IPS-15b (cell line): ENCODE results near the gene TNFSF9.

Source experiments
- H3K27me3 ChIP-seq: one replicate; pipeline ENCODE4 v1.6.1; 2013; ENCODE audit warnings: low read length; ENCODE audit not compliant: control insufficient read depth, insufficient read depth
- H3K36me3 ChIP-seq: one replicate; pipeline ENCODE4 v1.6.1; 2013; ENCODE audit warnings: low read length; ENCODE audit not compliant: control insufficient read depth, insufficient read depth
- H3K4me1 ChIP-seq: one replicate; pipeline ENCODE4 v1.6.1; 2013; ENCODE audit warnings: mild to moderate bottlenecking, low read length; ENCODE audit not compliant: control insufficient read depth, insufficient read depth
- H3K4me3 ChIP-seq: one replicate; pipeline ENCODE4 v1.5.1; 2013; ENCODE audit warnings: low read depth, low read length
- H3K9ac ChIP-seq: one replicate; pipeline ENCODE4 v1.6.1; 2013; ENCODE audit warnings: low read depth, mild to moderate bottlenecking, low read length
- H3K9me3 ChIP-seq: one replicate; pipeline ENCODE4 v1.6.1; 2013; ENCODE audit warnings: mild to moderate bottlenecking, low read length; ENCODE audit not compliant: control insufficient read depth, insufficient read depth

TNFSF9 gene

GRCh38 chr19:6528544-6529121 is 2.2 kb upstream of the TNFSF9 start:
- Histone ChIP-seq H3K9ac (no peak overlapping the region), H3K36me3 (no peaks in the 10 kb centered on the region), H3K4me1 (peaks cover 13% of the 10 kb centered on the region), H3K4me3 (no peak overlapping the region), H3K9me3 (no peaks in the 10 kb centered on the region), H3K27me3 (peaks cover 36% of the 10 kb centered on the region)

- Histone ChIP-seq H3K27me3 (peaks cover 36% of the 10 kb centered on the region), H3K36me3 (no peaks in the 10 kb centered on the region), H3K4me1 (peaks cover 13% of the 10 kb centered on the region), H3K9ac (no peak overlapping the region), H3K9me3 (no peaks in the 10 kb centered on the region), H3K4me3 (no peak overlapping the region)
Observed at GRCh38 chr19:6529351-6529750, 1.5 kb upstream of the TNFSF9 start.

- Histone ChIP-seq H3K4me1 (peaks cover 13% of the 10 kb centered on the region), H3K36me3 (no peaks in the 10 kb centered on the region), H3K9me3 (no peaks in the 10 kb centered on the region), H3K9ac (no peak overlapping the region), H3K27me3 (peaks cover 42% of the 10 kb centered on the region), H3K4me3 (peak overlapping the region; percentile 69)
Observed at GRCh38 chr19:6529937-6530385, 865 bp upstream of the TNFSF9 start.

- H3K36me3 ChIP-seq = no peaks in the 10 kb centered on the region
- H3K4me1 ChIP-seq = peaks cover 13% of the 10 kb centered on the region
- no peaks in the 10 kb centered on the region for H3K9me3 ChIP-seq
- peak overlapping the region; percentile 69 for H3K4me3 ChIP-seq
- peak overlapping the region; percentile 26 for H3K9ac ChIP-seq
- H3K27me3 ChIP-seq = peaks cover 43% of the 10 kb centered on the region
Observed at GRCh38 chr19:6531163-6531955, 533 bp downstream of the TNFSF9 start.

- no peaks in the 10 kb centered on the region for H3K9me3 ChIP-seq
- H3K9ac ChIP-seq = no peak overlapping the region
- peaks cover 13% of the 10 kb centered on the region for H3K4me1 ChIP-seq
- no peaks in the 10 kb centered on the region for H3K36me3 ChIP-seq
- peaks cover 43% of the 10 kb centered on the region for H3K27me3 ChIP-seq
- H3K4me3 ChIP-seq = peak overlapping the region; percentile 69
Observed at GRCh38 chr19:6531956-6532243, 1.1 kb downstream of the TNFSF9 start.

- Histone ChIP-seq H3K9me3 (no peaks in the 10 kb centered on the region), H3K9ac (peak overlapping the region; percentile 54), H3K36me3 (no peaks in the 10 kb centered on the region), H3K4me1 (peaks cover 13% of the 10 kb centered on the region), H3K4me3 (peak overlapping the region; percentile 69), H3K27me3 (peaks cover 43% of the 10 kb centered on the region)
Observed at GRCh38 chr19:6532244-6532999, 1.6 kb downstream of the TNFSF9 start.

- H3K36me3 ChIP-seq = no peaks in the 10 kb centered on the region
- no peaks in the 10 kb centered on the region for H3K9me3 ChIP-seq
- peaks cover 43% of the 10 kb centered on the region for H3K27me3 ChIP-seq
- H3K9ac ChIP-seq = peak overlapping the region; percentile 54
- peak overlapping the region; percentile 69 for H3K4me3 ChIP-seq
- peaks cover 13% of the 10 kb centered on the region for H3K4me1 ChIP-seq
Observed at GRCh38 chr19:6533000-6533328, 2.1 kb downstream of the TNFSF9 start.

- Histone ChIP-seq H3K9ac (no peak overlapping the region), H3K9me3 (no peaks in the 10 kb centered on the region), H3K27me3 (peaks cover 43% of the 10 kb centered on the region), H3K36me3 (no peaks in the 10 kb centered on the region), H3K4me1 (peaks cover 10% of the 10 kb centered on the region), H3K4me3 (peak overlapping the region; percentile 56)
Observed at GRCh38 chr19:6533746-6534418, 3.1 kb downstream of the TNFSF9 start.

GRCh38 chr19:6534451-6535093 is 3.7 kb downstream of the TNFSF9 start:
- peak overlapping the region; percentile 53 for H3K4me3 ChIP-seq
- H3K36me3 ChIP-seq = no peaks in the 10 kb centered on the region
- no peak overlapping the region for H3K9ac ChIP-seq
- no peaks in the 10 kb centered on the region for H3K9me3 ChIP-seq
- peaks cover 38% of the 10 kb centered on the region for H3K27me3 ChIP-seq
- peaks cover 6% of the 10 kb centered on the region for H3K4me1 ChIP-seq

GRCh38 chr19:6535558-6536137 is 4.8 kb downstream of the TNFSF9 start:
- Histone ChIP-seq H3K9ac (no peak overlapping the region), H3K36me3 (no peaks in the 10 kb centered on the region), H3K4me3 (no peak overlapping the region), H3K4me1 (peaks cover 6% of the 10 kb centered on the region), H3K27me3 (peaks cover 28% of the 10 kb centered on the region), H3K9me3 (no peaks in the 10 kb centered on the region)

- no peaks in the 10 kb centered on the region for H3K9me3 ChIP-seq
- no peaks in the 10 kb centered on the region for H3K36me3 ChIP-seq
- H3K4me3 ChIP-seq = no peak overlapping the region
- H3K4me1 ChIP-seq = no peaks in the 10 kb centered on the region
- H3K27me3 ChIP-seq = peaks cover 5% of the 10 kb centered on the region
- H3K9ac ChIP-seq = no peak overlapping the region
Observed at GRCh38 chr19:6539514-6539913, 8.7 kb downstream of the TNFSF9 start.
